ENCODE data around the gene RBM33.

DNA sequence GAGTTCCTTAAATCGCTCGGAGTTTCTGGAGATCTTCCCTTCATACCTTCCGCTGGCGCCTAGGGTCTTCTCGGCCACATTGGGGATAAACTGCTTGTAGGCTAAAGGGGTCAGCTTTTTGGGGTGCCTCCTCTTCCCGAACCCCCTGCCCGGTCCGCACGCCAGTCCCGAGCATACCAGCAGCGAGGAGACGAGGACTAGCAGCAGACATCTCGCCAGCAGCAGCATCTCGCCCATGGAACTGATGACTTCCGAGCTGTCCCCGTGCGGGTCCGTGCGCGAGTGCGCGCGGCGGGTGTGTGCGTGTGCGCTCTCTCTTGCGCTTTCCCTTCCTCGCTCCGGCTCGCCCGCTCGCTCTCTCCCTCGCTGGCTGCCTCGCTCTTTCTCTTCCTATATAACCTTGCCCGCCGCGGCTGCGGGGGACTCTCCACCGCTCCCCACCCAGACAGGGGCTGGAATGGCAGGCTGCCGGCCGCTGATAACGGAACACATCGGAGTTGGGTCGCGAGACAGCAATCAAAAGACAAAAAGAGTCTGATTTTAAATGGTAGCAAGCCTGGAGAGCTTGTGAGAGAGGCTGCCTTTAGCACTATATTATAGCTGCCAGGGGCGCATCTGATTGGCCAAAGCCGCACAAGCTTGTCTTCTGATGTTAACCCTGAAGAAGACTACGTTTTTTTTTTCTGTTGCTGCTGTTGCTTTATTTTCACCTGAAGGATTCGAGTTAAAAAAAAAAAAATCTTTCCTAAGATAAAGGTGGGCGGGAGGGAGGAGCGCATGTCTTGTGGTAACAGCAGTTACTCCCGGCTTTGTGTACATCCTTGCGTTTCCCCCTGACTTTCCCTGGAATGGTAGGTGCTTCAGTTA, 167.7 kb downstream of the RBM33 start, which contains the start of gene SHH:
- TF ChIP-seq, protein P1, sequence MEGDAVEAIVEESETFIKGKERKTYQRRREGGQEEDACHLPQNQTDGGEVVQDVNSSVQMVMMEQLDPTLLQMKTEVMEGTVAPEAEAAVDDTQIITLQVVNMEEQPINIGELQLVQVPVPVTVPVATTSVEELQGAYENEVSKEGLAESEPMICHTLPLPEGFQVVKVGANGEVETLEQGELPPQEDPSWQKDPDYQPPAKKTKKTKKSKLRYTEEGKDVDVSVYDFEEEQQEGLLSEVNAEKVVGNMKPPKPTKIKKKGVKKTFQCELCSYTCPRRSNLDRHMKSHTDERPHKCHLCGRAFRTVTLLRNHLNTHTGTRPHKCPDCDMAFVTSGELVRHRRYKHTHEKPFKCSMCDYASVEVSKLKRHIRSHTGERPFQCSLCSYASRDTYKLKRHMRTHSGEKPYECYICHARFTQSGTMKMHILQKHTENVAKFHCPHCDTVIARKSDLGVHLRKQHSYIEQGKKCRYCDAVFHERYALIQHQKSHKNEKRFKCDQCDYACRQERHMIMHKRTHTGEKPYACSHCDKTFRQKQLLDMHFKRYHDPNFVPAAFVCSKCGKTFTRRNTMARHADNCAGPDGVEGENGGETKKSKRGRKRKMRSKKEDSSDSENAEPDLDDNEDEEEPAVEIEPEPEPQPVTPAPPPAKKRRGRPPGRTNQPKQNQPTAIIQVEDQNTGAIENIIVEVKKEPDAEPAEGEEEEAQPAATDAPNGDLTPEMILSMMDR (conservative IDR thresholded peaks at IDR 0.05) = no peak
- TF ChIP-seq ZFX (IDR thresholded peaks at IDR 0.05) = no peak

All from C4-2B (cell line).